ENCODE data around the gene DPH1. TPM values are rescaled to one million over a fixed set of nuclear protein-coding genes. Genes with fewer than 3 reads are reported as not detected.
"Not testable (repeated sequence)": the region's sequence is repeated elsewhere in the genome, so short reads cannot be mapped to it uniquely, and the experiment has no call there.

The DPH1 gene
- 10 to 100 TPM; 18.6 to 26.4 (median 21.4) TPM for polyA plus RNA-seq

GRCh38 chr17:2029911-2030778 is at the start of gene DPH1:
DPH1 (plus strand) TSS chr17:2030153; CDS start chr17:2030170, 17 bp downstream.
- peak within 1 kb of the TSS; percentile 65 to 91 (median 79) for H3K27ac Mint-ChIP-seq
- peaks cover 8 to 13% (median 9%) of the 10 kb centered on the region in 3 donors for H3K27me3 Mint-ChIP-seq (ENCODE audit: low read depth in 3 of 3)
- DNase-seq, result peak; percentile 81 to 84 (median 81)
- H3K4me1 Mint-ChIP-seq, result peaks cover 17 to 28% of the 10 kb centered on the region in 2 donors
- H3K36me3 Mint-ChIP-seq, result no peaks in the 10 kb centered on the region
- H3K4me3 Mint-ChIP-seq, result peak within 1 kb of the TSS; percentile 84 to 96 (median 94)
- peaks cover 0 to 1% (median 0%) of the 10 kb centered on the region in 6 donors for H3K9me3 Mint-ChIP-seq

- H3K4me3 Mint-ChIP-seq, result no peak overlapping the region
- no peaks in the 10 kb centered on the region for H3K9me3 Mint-ChIP-seq
- no peak overlapping the region for H3K27ac Mint-ChIP-seq
- no peak for DNase-seq
- H3K4me1 Mint-ChIP-seq, result no peaks in the 10 kb centered on the region
- H3K36me3 Mint-ChIP-seq, result no peaks in the 10 kb centered on the region
- H3K27me3 Mint-ChIP-seq (ENCODE audit: low read depth in 3 of 3), result peaks cover 8 to 14% (median 11%) of the 10 kb centered on the region in 3 donors
Measured at GRCh38 chr17:1980665-1981250, 49.2 kb upstream of the DPH1 start.

GRCh38 chr17:1982793-1983366 is 47.1 kb upstream of the DPH1 start:
- not testable (repeated sequence) for H3K36me3 Mint-ChIP-seq, H3K27ac Mint-ChIP-seq, H3K4me3 Mint-ChIP-seq, DNase-seq, H3K9me3 Mint-ChIP-seq, H3K4me1 Mint-ChIP-seq
- H3K27me3 Mint-ChIP-seq (ENCODE audit: low read depth in 3 of 3), result peaks cover 6 to 12% (median 6%) of the 10 kb centered on the region in 3 donors

GRCh38 chr17:1985093-1985492 is 44.9 kb upstream of the DPH1 start:
- Mint-ChIP-seq H3K4me1 (no peaks in the 10 kb centered on the region), H3K27ac (no peak overlapping the region), H3K27me3 (ENCODE audit: low read depth in 3 of 3) (peaks cover 7 to 8% (median 8%) of the 10 kb centered on the region in 3 donors), H3K4me3 (no peak overlapping the region), H3K9me3 (no peaks in the 10 kb centered on the region), H3K36me3 (no peaks in the 10 kb centered on the region)
- no peak for DNase-seq

- no peak for DNase-seq
- H3K9me3 Mint-ChIP-seq, result no peaks in the 10 kb centered on the region
- H3K4me3 Mint-ChIP-seq, result no peak overlapping the region
- no peak overlapping the region for H3K27ac Mint-ChIP-seq
- no peaks in the 10 kb centered on the region for H3K36me3 Mint-ChIP-seq
- H3K4me1 Mint-ChIP-seq, result no peaks in the 10 kb centered on the region
- H3K27me3 Mint-ChIP-seq (ENCODE audit: low read depth in 3 of 3), result peaks cover 7 to 8% (median 8%) of the 10 kb centered on the region in 3 donors
Measured at GRCh38 chr17:1985686-1986085, 44.3 kb upstream of the DPH1 start.

GRCh38 chr17:1986783-1987451 is 43.0 kb upstream of the DPH1 start:
- no peak overlapping the region for H3K27ac Mint-ChIP-seq
- no peak for DNase-seq
- H3K9me3 Mint-ChIP-seq, result peaks cover 0 to 2% (median 0%) of the 10 kb centered on the region in 6 donors
- no peak overlapping the region for H3K4me3 Mint-ChIP-seq
- no peaks in the 10 kb centered on the region for H3K4me1 Mint-ChIP-seq
- peaks cover 8 to 9% (median 8%) of the 10 kb centered on the region in 3 donors for H3K27me3 Mint-ChIP-seq (ENCODE audit: low read depth in 3 of 3)
- no peaks in the 10 kb centered on the region for H3K36me3 Mint-ChIP-seq

GRCh38 chr17:1989135-1989534 is 40.8 kb upstream of the DPH1 start:
- DNase-seq, result no peak
- no peak overlapping the region for H3K4me3 Mint-ChIP-seq

GRCh38 chr17:1992541-1992940 is 37.4 kb upstream of the DPH1 start:
- Mint-ChIP-seq H3K27ac (no peak overlapping the region), H3K4me3 (no peak overlapping the region), H3K9me3 (peaks cover 0 to 2% (median 0%) of the 10 kb centered on the region in 6 donors), H3K4me1 (peaks cover 0 to 2% of the 10 kb centered on the region in 2 donors), H3K36me3 (peaks cover 0 to 5% (median 0%) of the 10 kb centered on the region in 3 donors), H3K27me3 (ENCODE audit: low read depth in 3 of 3) (peaks cover 5 to 9% (median 6%) of the 10 kb centered on the region in 3 donors)
- DNase-seq, result no peak

More at GRCh38 chr17:1989135-1989534, 40.8 kb upstream of the DPH1 start:
- Mint-ChIP-seq H3K27ac (no peak overlapping the region), H3K9me3 (peaks cover 0 to 2% (median 0%) of the 10 kb centered on the region in 6 donors), H3K36me3 (no peaks in the 10 kb centered on the region), H3K4me1 (no peaks in the 10 kb centered on the region), H3K27me3 (ENCODE audit: low read depth in 3 of 3) (peaks cover 8 to 10% (median 8%) of the 10 kb centered on the region in 3 donors)

- H3K36me3 Mint-ChIP-seq, result peaks cover 0 to 5% (median 0%) of the 10 kb centered on the region in 3 donors
- peaks cover 6 to 17% (median 8%) of the 10 kb centered on the region in 3 donors for H3K27me3 Mint-ChIP-seq (ENCODE audit: low read depth in 3 of 3)
- no peak overlapping the region for H3K27ac Mint-ChIP-seq
- H3K4me3 Mint-ChIP-seq, result no peak overlapping the region
- no peak for DNase-seq
- peaks cover 0 to 5% (median 0%) of the 10 kb centered on the region in 6 donors for H3K9me3 Mint-ChIP-seq
- H3K4me1 Mint-ChIP-seq, result peaks cover 0 to 7% of the 10 kb centered on the region in 2 donors
Measured at GRCh38 chr17:1994707-1995106, 35.2 kb upstream of the DPH1 start.

- H3K9me3 Mint-ChIP-seq, result peaks cover 0 to 5% (median 0%) of the 10 kb centered on the region in 6 donors
- H3K36me3 Mint-ChIP-seq, result peaks cover 0 to 5% (median 0%) of the 10 kb centered on the region in 3 donors
- peaks cover 0 to 7% of the 10 kb centered on the region in 2 donors for H3K4me1 Mint-ChIP-seq
- DNase-seq, result no peak
- H3K27ac Mint-ChIP-seq, result no peak overlapping the region
- H3K4me3 Mint-ChIP-seq, result no peak overlapping the region
- H3K27me3 Mint-ChIP-seq (ENCODE audit: low read depth in 3 of 3), result peaks cover 6 to 17% (median 8%) of the 10 kb centered on the region in 3 donors
Measured at GRCh38 chr17:1995321-1995892, 34.5 kb upstream of the DPH1 start.

- Mint-ChIP-seq H3K9me3 (peaks cover 0 to 5% (median 0%) of the 10 kb centered on the region in 6 donors), H3K4me1 (peaks cover 0 to 7% of the 10 kb centered on the region in 2 donors), H3K4me3 (no peak overlapping the region), H3K27me3 (ENCODE audit: low read depth in 3 of 3) (peaks cover 6 to 19% (median 6%) of the 10 kb centered on the region in 3 donors), H3K27ac (no peak overlapping the region), H3K36me3 (peaks cover 0 to 5% (median 0%) of the 10 kb centered on the region in 3 donors)
- DNase-seq, result no peak
Measured at GRCh38 chr17:1995907-1996799, 33.8 kb upstream of the DPH1 start.

- Mint-ChIP-seq H3K4me3 (no peak overlapping the region), H3K36me3 (peaks cover 0 to 5% (median 0%) of the 10 kb centered on the region in 3 donors), H3K27ac (no peak overlapping the region), H3K27me3 (ENCODE audit: low read depth in 3 of 3) (peaks cover 3 to 19% (median 7%) of the 10 kb centered on the region in 3 donors), H3K4me1 (peaks cover 0 to 7% of the 10 kb centered on the region in 2 donors), H3K9me3 (peaks cover 0 to 4% (median 0%) of the 10 kb centered on the region in 6 donors)
- DNase-seq, result no peak
Measured at GRCh38 chr17:1996800-1997288, 33.1 kb upstream of the DPH1 start.

Data from immature natural killer cell (primary cell).